Peyer's patch (tissue), 4 donors: ENCODE measurements around the gene CHD9. TPM values are rescaled to one million over a fixed set of nuclear protein-coding genes. Genes with fewer than 3 reads are reported as not detected.

Experiments
- DNase-seq, 3 donors: peaks; one replicate each; pipeline ENCODE4 v3.0.0-alpha.2; 2017 to 2019
- H3K27ac ChIP-seq, 4 donors: fragments of 200-600 bp; sonication (generic); one replicate each; pipeline ENCODE4 v1.5.1; 2016 to 2019
- H3K27me3 ChIP-seq, 2 donors: fragments of 200-600 bp; sonication (generic); one replicate each; pipeline ENCODE4 v1.5.1; 2019
- H3K36me3 ChIP-seq, 3 donors: fragments of 200-600 bp; sonication (generic); one replicate each; pipeline ENCODE4 v1.5.1; 2016 to 2019
- H3K4me1 ChIP-seq, 4 donors: fragments of 200-600 bp; sonication (generic); one replicate each; pipeline ENCODE4 v1.5.1; 2016 to 2019
- H3K4me3 ChIP-seq, 4 donors: fragments of 200-600 bp; sonication (generic); 1 replicate in 3 of 4; 2 replicates in 1 of 4; pipeline ENCODE4 v1.5.1; 2016 to 2019; ENCODE audit warnings: mild to moderate bottlenecking in 1 of 4
- H3K9me3 ChIP-seq, 4 donors: fragments of 200-600 bp; sonication (generic); one replicate each; pipeline ENCODE4 v1.5.1; 2016 to 2019; ENCODE audit warnings: mild to moderate bottlenecking in 1 of 4
- CTCF ChIP-seq, 6 experiments: fragments of 450-650 bp in 4 of 6; fragments of 200-600 bp in 2 of 6; sonication (generic) in 1 of 6; IDR thresholded peaks; one replicate each; pipeline ENCODE4 v1.5.1; 2017 to 2019; ENCODE audit warnings: antibody characterized with exemption in 6 of 6, mild to moderate bottlenecking in 3 of 6, moderate library complexity in 1 of 6
- POLR2A ChIP-seq, 2 donors: fragments of 450-650 bp; IDR thresholded peaks; one replicate each; pipeline ENCODE4 v1.5.1; 2017; ENCODE audit warnings: antibody characterized with exemption in 2 of 2, mild to moderate bottlenecking in 2 of 2, moderate library complexity in 2 of 2
- total RNA-seq, 4 donors: library from RNA; depleted of rRNA; stranded (reverse); fragments of >200 nt; gene quantifications; one replicate each; pipeline ENCODE4 v1.1.0, GENCODE V29; 2016

Gene CHD9
- total RNA-seq, 4 donors from 2014 or later: 48.4 to 187 (median 79.3) TPM

GRCh38 chr16:53156516-53156915 lies 101.7 kb downstream of the CHD9 start:
- H3K4me1 ChIP-seq: peaks cover 0 to 11% (median 0%) of the 10 kb centered on the region in 4 donors
- no peak overlapping the region for H3K4me3 ChIP-seq
- no peaks in the 10 kb centered on the region for H3K9me3 ChIP-seq
- peaks cover 0 to 15% (median 0%) of the 10 kb centered on the region in 3 donors for H3K36me3 ChIP-seq
- no peak for DNase-seq
- no peaks in the 10 kb centered on the region for H3K27me3 ChIP-seq
- H3K27ac ChIP-seq: no peak overlapping the region
- TF ChIP-seq CTCF (IDR thresholded peaks at IDR 0.05): no peak
- TF ChIP-seq POLR2A (IDR thresholded peaks at IDR 0.05): no peak

- no peaks in the 10 kb centered on the region for H3K27me3 ChIP-seq
- peaks cover 0 to 21% (median 0%) of the 10 kb centered on the region in 3 donors for H3K36me3 ChIP-seq
- TF ChIP-seq POLR2A (IDR thresholded peaks at IDR 0.05): no peak
- peak; percentile 50 to 76 (median 73) for TF ChIP-seq CTCF (IDR thresholded peaks at IDR 0.05)
- H3K4me3 ChIP-seq: no peak overlapping the region
- H3K9me3 ChIP-seq: no peaks in the 10 kb centered on the region
- H3K27ac ChIP-seq: no peak overlapping the region
- no peak for DNase-seq
- no peaks in the 10 kb centered on the region for H3K4me1 ChIP-seq
These were observed 105.1 kb downstream of the CHD9 start for GRCh38 chr16:53159781-53160436.

GRCh38 chr16:53166099-53166498 lies 111.3 kb downstream of the CHD9 start:
- no peak for DNase-seq
- H3K36me3 ChIP-seq: peaks cover 0 to 6% (median 0%) of the 10 kb centered on the region in 3 donors
- H3K9me3 ChIP-seq: no peaks in the 10 kb centered on the region
- no peak for TF ChIP-seq CTCF (IDR thresholded peaks at IDR 0.05)
- TF ChIP-seq POLR2A (IDR thresholded peaks at IDR 0.05): no peak
- H3K4me3 ChIP-seq: no peak overlapping the region
- no peaks in the 10 kb centered on the region for H3K27me3 ChIP-seq
- no peak overlapping the region for H3K27ac ChIP-seq
- peaks cover 0 to 4% (median 0%) of the 10 kb centered on the region in 4 donors for H3K4me1 ChIP-seq

GRCh38 chr16:53168744-53169143 lies 114.0 kb downstream of the CHD9 start:
- Histone ChIP-seq H3K4me1 (peaks cover 0 to 4% (median 0%) of the 10 kb centered on the region in 4 donors), H3K36me3 (no peaks in the 10 kb centered on the region), H3K27me3 (no peaks in the 10 kb centered on the region), H3K4me3 (no peak overlapping the region), H3K9me3 (no peaks in the 10 kb centered on the region), H3K27ac (no peak overlapping the region)
- no peak for TF ChIP-seq CTCF (IDR thresholded peaks at IDR 0.05)
- TF ChIP-seq POLR2A (IDR thresholded peaks at IDR 0.05): no peak
- no peak for DNase-seq

GRCh38 chr16:53172517-53172916 lies 117.7 kb downstream of the CHD9 start:
- Histone ChIP-seq H3K36me3 (no peaks in the 10 kb centered on the region), H3K9me3 (no peaks in the 10 kb centered on the region), H3K27me3 (no peaks in the 10 kb centered on the region), H3K27ac (no peak overlapping the region), H3K4me3 (no peak overlapping the region), H3K4me1 (no peaks in the 10 kb centered on the region)
- TF ChIP-seq POLR2A (IDR thresholded peaks at IDR 0.05) (no peak), CTCF (IDR thresholded peaks at IDR 0.05) (no peak)
- DNase-seq: no peak
